Keratinocyte (primary cell): ENCODE results near the gene ZBTB8A.

Experiments
- CTCF ChIP-seq, 3 experiments: IDR thresholded peaks in 1 of 3; conservative IDR thresholded peaks in 1 of 3; optimal IDR thresholded peaks in 1 of 3; 2 replicates in 2 of 3; 3 replicates in 1 of 3; pipeline versions ENCODE3 to v1.5.1; 2011; ENCODE audit warnings: low read length in 3 of 3, mild to moderate bottlenecking in 3 of 3, moderate library complexity in 2 of 3, control low read depth in 1 of 3, inconsistent platforms in 1 of 3; ENCODE audit not compliant: insufficient read depth in 2 of 3; ENCODE audit errors: extremely low read depth in 1 of 3
- EZH2 ChIP-seq: IDR thresholded peaks from one replicate; pipeline ENCODE4 v1.6.1; 2012; ENCODE audit warnings: inconsistent platforms, mild to moderate bottlenecking, low read length, moderate library complexity

DNA sequence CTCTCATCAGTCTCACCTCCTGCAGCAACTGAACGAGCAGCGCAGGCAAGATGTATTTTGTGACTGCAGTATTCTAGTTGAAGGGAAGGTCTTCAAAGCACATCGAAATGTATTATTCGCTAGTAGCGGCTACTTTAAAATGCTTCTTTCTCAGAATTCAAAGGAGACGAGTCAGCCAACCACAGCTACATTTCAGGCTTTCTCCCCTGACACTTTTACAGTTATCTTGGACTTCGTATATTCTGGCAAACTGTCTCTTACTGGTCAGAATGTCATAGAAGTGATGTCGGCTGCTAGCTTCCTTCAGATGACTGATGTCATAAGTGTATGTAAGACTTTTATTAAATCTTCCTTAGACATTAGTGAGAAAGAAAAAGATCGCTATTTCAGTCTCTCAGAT lies 53.7 kb downstream of the ZBTB8A start:
- TF ChIP-seq EZH2, result no peak
- TF ChIP-seq CTCF (optimal IDR thresholded peaks at IDR 0.05 in 1 of 3, IDR thresholded peaks at IDR 0.05 in 1 of 3, conservative IDR thresholded peaks at IDR 0.05 in 1 of 3; ENCODE audit: extremely low read depth in 1 of 3, insufficient read depth in 2 of 3, low read length in 3 of 3), result no peak
